ENCODE measurements around the gene ZNF883.

ZNF883 gene

GRCh38 chr9:112997236-112997941 lies 14.6 kb downstream of the ZNF883 start:
- no peaks in the 10 kb centered on the region for H3K27me3 ChIP-seq (replicated peaks; ENCODE audit: insufficient read depth, low read length)
- no peaks in the 10 kb centered on the region for H3K4me1 ChIP-seq (ENCODE audit: low read length)
- peaks cover 3% of the 10 kb centered on the region; the same call in 1 of the 2 replicates for H3K9me3 ChIP-seq (replicated peaks; ENCODE audit: insufficient read depth, low read length)
- TF ChIP-seq CTCF (IDR thresholded peaks at IDR 0.05; ENCODE audit: low read length) = no peak
- TF ChIP-seq EZH2 (optimal IDR thresholded peaks at IDR 0.05; ENCODE audit: low read depth, low read length) = no peak
- no peak for TF ChIP-seq EZH2phosphoT487 (IDR thresholded peaks at IDR 0.05; ENCODE audit: low read length)
- no peaks in the 10 kb centered on the region for H3K9me2 ChIP-seq (replicated peaks; ENCODE audit: insufficient read depth, low read length)
- H4K20me1 ChIP-seq (ENCODE audit: insufficient read depth, low read length) = no peaks in the 10 kb centered on the region
- no peak overlapping the region for H2AFZ ChIP-seq (ENCODE audit: low read length)
- no peak overlapping the region for H3K4me2 ChIP-seq (ENCODE audit: low read depth, low read length)
- no peak for DNase-seq
- H3K4me3 ChIP-seq (ENCODE audit: low read length) = no peak overlapping the region
- H3F3A ChIP-seq (ENCODE audit: insufficient read depth, low read length) = no peaks in the 10 kb centered on the region
- no peak overlapping the region for H3K27ac ChIP-seq (ENCODE audit: low read length)
- H3K9ac ChIP-seq (ENCODE audit: low read length) = no peak overlapping the region
- H3K79me2 ChIP-seq (ENCODE audit: low read length) = no peaks in the 10 kb centered on the region
- H3K36me3 ChIP-seq (replicated peaks; ENCODE audit: insufficient read depth, low read length) = no peaks in the 10 kb centered on the region

- Histone ChIP-seq H3K36me3 (replicated peaks; ENCODE audit: insufficient read depth, low read length) (no peaks in the 10 kb centered on the region), H3F3A (ENCODE audit: insufficient read depth, low read length) (no peaks in the 10 kb centered on the region), H3K4me2 (ENCODE audit: low read depth, low read length) (no peak overlapping the region), H3K27ac (ENCODE audit: low read length) (no peak overlapping the region), H3K4me3 (ENCODE audit: low read length) (no peak overlapping the region), H3K9me2 (replicated peaks; ENCODE audit: insufficient read depth, low read length) (no peaks in the 10 kb centered on the region; the same call in 1 of the 2 replicates), H3K79me2 (ENCODE audit: low read length) (no peaks in the 10 kb centered on the region), H2AFZ (ENCODE audit: low read length) (no peak overlapping the region), H3K9me3 (replicated peaks; ENCODE audit: insufficient read depth, low read length) (no peaks in the 10 kb centered on the region), H3K27me3 (replicated peaks; ENCODE audit: insufficient read depth, low read length) (no peaks in the 10 kb centered on the region), H3K9ac (ENCODE audit: low read length) (no peak overlapping the region), H3K4me1 (ENCODE audit: low read length) (no peaks in the 10 kb centered on the region), H4K20me1 (ENCODE audit: insufficient read depth, low read length) (no peaks in the 10 kb centered on the region)
- TF ChIP-seq EZH2 (optimal IDR thresholded peaks at IDR 0.05; ENCODE audit: low read depth, low read length) (no peak), CTCF (IDR thresholded peaks at IDR 0.05; ENCODE audit: low read length) (peak; percentile 15; the same call in 1 of the 2 replicates)
- DNase-seq = no peak
These were observed 40.6 kb downstream of the ZNF883 start for GRCh38 chr9:112971415-112971814.

GRCh38 chr9:112970939-112971338 lies 41.1 kb downstream of the ZNF883 start:
- H3K9me2 ChIP-seq (replicated peaks; ENCODE audit: insufficient read depth, low read length) = no peaks in the 10 kb centered on the region; the same call in 1 of the 2 replicates
- H4K20me1 ChIP-seq (ENCODE audit: insufficient read depth, low read length) = no peaks in the 10 kb centered on the region
- TF ChIP-seq EZH2 (optimal IDR thresholded peaks at IDR 0.05; ENCODE audit: low read depth, low read length) (no peak), CTCF (IDR thresholded peaks at IDR 0.05; ENCODE audit: low read length) (no peak), EZH2phosphoT487 (IDR thresholded peaks at IDR 0.05; ENCODE audit: low read length) (no peak)
- H3K27me3 ChIP-seq (replicated peaks; ENCODE audit: insufficient read depth, low read length) = no peaks in the 10 kb centered on the region
- no peak overlapping the region for H3K9ac ChIP-seq (ENCODE audit: low read length)
- H2AFZ ChIP-seq (ENCODE audit: low read length) = no peak overlapping the region
- H3K27ac ChIP-seq (ENCODE audit: low read length) = no peak overlapping the region
- no peak overlapping the region for H3K4me2 ChIP-seq (ENCODE audit: low read depth, low read length)
- H3K9me3 ChIP-seq (replicated peaks; ENCODE audit: insufficient read depth, low read length) = no peaks in the 10 kb centered on the region
- H3F3A ChIP-seq (ENCODE audit: insufficient read depth, low read length) = no peaks in the 10 kb centered on the region
- H3K36me3 ChIP-seq (replicated peaks; ENCODE audit: insufficient read depth, low read length) = no peaks in the 10 kb centered on the region
- H3K4me1 ChIP-seq (ENCODE audit: low read length) = no peaks in the 10 kb centered on the region
- no peak overlapping the region for H3K4me3 ChIP-seq (ENCODE audit: low read length)
- DNase-seq = no peak
- no peaks in the 10 kb centered on the region for H3K79me2 ChIP-seq (ENCODE audit: low read length)
